ENCODE data around the gene RAP1GAP2.
A peak's percentile ranks its signal among the peaks of the same experiment; 100 is the strongest.
"Not testable (repeated sequence)": the region's sequence is repeated elsewhere in the genome, so short reads cannot be mapped to it uniquely, and the experiment has no call there.

The RAP1GAP2 gene

DNA sequence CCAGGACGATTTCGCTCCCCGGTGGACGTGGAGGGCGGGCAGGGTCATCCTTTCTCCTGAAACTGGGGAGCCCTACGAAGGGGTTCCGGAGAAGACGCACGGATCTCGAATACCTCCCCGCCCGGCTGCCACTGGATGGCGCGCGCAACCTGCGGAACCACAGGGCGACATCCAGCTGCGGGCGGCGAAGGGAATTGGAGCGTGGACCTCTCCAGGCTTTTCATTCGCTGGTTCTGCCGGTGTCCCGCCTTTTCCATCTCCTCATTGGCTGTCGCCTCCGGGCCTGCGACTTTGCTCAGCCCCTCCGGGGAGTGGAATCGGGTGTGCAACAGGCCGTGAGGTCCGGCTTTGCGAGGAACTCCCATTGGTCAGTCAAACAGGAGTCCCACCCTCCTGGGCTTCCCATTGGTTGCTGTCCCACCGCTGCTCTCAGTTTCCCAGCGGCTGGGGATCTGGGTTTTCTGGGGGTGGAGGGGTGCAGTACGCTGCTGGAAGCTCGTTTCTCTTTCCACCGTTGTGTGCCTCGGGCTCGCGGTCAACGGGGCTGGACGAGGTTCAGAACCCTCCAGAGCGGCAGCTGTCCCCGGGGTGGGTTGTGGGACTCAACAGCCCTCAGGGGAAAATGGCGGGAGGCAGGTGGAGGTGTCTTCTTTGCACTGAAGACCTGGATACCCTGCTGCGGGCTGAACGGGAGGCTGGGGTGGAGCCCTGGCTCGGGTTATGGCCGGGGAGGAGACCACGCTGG, 252.7 kb downstream of the RAP1GAP2 start:
- H3K4me1 ChIP-seq (ENCODE audit: control insufficient read depth, low read length) = peaks cover 8% of the 10 kb centered on the region
- H3K36me3 ChIP-seq (ENCODE audit: control insufficient read depth, low read length) = no peaks in the 10 kb centered on the region
- H3K9me2 ChIP-seq (replicated peaks; ENCODE audit: control insufficient read depth, low read length) = no peaks in the 10 kb centered on the region
- H3K27me3 ChIP-seq (ENCODE audit: control insufficient read depth, low read length) = no peaks in the 10 kb centered on the region
- H3K79me2 ChIP-seq (ENCODE audit: control insufficient read depth, low read length) = no peaks in the 10 kb centered on the region
- no peaks in the 10 kb centered on the region for H4K20me1 ChIP-seq (ENCODE audit: control insufficient read depth, insufficient read depth, low read depth, low read length)
- TF ChIP-seq EZH2phosphoT487 (IDR thresholded peaks at IDR 0.05; ENCODE audit: borderline replicate concordance, low read length) = no peak
- TF ChIP-seq, protein P1, sequence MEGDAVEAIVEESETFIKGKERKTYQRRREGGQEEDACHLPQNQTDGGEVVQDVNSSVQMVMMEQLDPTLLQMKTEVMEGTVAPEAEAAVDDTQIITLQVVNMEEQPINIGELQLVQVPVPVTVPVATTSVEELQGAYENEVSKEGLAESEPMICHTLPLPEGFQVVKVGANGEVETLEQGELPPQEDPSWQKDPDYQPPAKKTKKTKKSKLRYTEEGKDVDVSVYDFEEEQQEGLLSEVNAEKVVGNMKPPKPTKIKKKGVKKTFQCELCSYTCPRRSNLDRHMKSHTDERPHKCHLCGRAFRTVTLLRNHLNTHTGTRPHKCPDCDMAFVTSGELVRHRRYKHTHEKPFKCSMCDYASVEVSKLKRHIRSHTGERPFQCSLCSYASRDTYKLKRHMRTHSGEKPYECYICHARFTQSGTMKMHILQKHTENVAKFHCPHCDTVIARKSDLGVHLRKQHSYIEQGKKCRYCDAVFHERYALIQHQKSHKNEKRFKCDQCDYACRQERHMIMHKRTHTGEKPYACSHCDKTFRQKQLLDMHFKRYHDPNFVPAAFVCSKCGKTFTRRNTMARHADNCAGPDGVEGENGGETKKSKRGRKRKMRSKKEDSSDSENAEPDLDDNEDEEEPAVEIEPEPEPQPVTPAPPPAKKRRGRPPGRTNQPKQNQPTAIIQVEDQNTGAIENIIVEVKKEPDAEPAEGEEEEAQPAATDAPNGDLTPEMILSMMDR (IDR thresholded peaks at IDR 0.05; ENCODE audit: low read depth, low read length, poor library complexity, severe bottlenecking) = peak; percentile 64
- peaks cover 10% of the 10 kb centered on the region for H3K9me3 ChIP-seq (ENCODE audit: control insufficient read depth, insufficient read depth, low read length)
- H3K4me3 ChIP-seq (ENCODE audit: low read length) = peak overlapping the region; percentile 68
- peak overlapping the region; percentile 70 for H3K4me2 ChIP-seq (ENCODE audit: low read length)
- H3F3A ChIP-seq (ENCODE audit: control insufficient read depth, insufficient read depth) = no peaks in the 10 kb centered on the region
- H3K27ac ChIP-seq (ENCODE audit: low read depth, low read length) = no peak overlapping the region

DNA sequence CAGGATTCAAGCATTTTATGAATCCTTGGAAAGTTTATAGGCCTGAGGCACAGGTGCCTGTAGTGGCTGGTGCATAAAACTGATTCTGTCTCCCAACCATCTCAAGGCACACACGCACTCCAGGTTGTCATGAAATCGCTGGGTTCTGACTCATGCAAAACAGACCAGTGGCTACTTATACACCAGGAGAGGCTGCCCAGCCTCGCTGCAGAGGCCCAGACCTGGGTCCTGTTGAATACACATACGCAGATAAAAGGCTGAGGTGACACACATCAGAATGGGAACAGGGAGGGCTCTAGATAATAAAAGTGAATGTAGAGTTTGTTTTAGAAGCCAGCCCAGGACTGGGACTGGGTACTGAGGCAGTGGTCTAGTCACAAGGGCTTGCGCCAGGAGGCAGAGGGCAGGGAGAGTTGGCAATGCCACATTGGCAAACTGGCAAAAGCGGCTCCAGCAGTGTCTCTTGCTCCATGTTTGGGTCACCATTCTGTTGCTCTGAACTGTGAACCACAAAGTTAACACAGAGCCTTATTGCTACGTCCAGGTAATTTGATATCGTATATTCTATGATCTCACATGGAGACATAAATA, 253.6 kb downstream of the RAP1GAP2 start:
- Histone ChIP-seq H3K4me3 (ENCODE audit: low read length) (no peak overlapping the region), H3K4me2 (ENCODE audit: low read length) (no peak overlapping the region), H3K27me3 (ENCODE audit: control insufficient read depth, low read length) (no peaks in the 10 kb centered on the region), H4K20me1 (ENCODE audit: control insufficient read depth, insufficient read depth, low read depth, low read length) (no peaks in the 10 kb centered on the region), H3K79me2 (ENCODE audit: control insufficient read depth, low read length) (no peaks in the 10 kb centered on the region), H3K9me3 (ENCODE audit: control insufficient read depth, insufficient read depth, low read length) (peaks cover under 1% of the 10 kb centered on the region; the same call in 1 of the 2 replicates), H3K4me1 (ENCODE audit: control insufficient read depth, low read length) (peaks cover 8% of the 10 kb centered on the region), H3F3A (ENCODE audit: control insufficient read depth, insufficient read depth) (no peaks in the 10 kb centered on the region), H3K9me2 (replicated peaks; ENCODE audit: control insufficient read depth, low read length) (no peaks in the 10 kb centered on the region), H3K36me3 (ENCODE audit: control insufficient read depth, low read length) (no peaks in the 10 kb centered on the region), H3K27ac (ENCODE audit: low read depth, low read length) (no peak overlapping the region)
- TF ChIP-seq EZH2phosphoT487 (IDR thresholded peaks at IDR 0.05; ENCODE audit: borderline replicate concordance, low read length) = no peak
- TF ChIP-seq, protein P1 (IDR thresholded peaks at IDR 0.05; ENCODE audit: low read depth, low read length, poor library complexity, severe bottlenecking) = no peak

DNA sequence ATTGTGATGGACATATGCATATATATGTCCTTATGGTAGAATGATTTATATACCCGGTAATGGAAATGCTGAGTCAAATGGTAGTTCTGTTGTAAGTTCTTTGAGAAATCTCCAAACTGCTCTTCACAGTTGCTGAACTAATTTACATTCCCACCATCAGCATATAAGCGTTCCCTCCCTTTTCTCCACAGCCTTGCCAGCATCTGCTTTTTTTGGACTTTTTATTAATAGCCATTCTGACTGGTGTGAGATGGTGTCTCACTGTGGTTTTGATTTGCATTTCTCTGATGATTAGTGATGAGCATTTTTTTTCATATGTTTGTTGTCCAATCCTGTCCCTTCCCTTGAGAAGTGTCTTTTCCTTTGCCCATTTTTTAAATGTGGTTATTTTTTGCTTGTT, 258.6 kb downstream of the RAP1GAP2 start:
- H3K4me3 ChIP-seq (ENCODE audit: low read length); H3K9me2 ChIP-seq (replicated peaks; ENCODE audit: control insufficient read depth, low read length); H3K36me3 ChIP-seq (ENCODE audit: control insufficient read depth, low read length); H4K20me1 ChIP-seq (ENCODE audit: control insufficient read depth, insufficient read depth, low read depth, low read length); H3F3A ChIP-seq (ENCODE audit: control insufficient read depth, insufficient read depth); H3K27ac ChIP-seq (ENCODE audit: low read depth, low read length); H3K4me2 ChIP-seq (ENCODE audit: low read length); H3K79me2 ChIP-seq (ENCODE audit: control insufficient read depth, low read length); H3K27me3 ChIP-seq (ENCODE audit: control insufficient read depth, low read length); H3K9me3 ChIP-seq (ENCODE audit: control insufficient read depth, insufficient read depth, low read length); H3K4me1 ChIP-seq (ENCODE audit: control insufficient read depth, low read length): not testable (repeated sequence)

DNA sequence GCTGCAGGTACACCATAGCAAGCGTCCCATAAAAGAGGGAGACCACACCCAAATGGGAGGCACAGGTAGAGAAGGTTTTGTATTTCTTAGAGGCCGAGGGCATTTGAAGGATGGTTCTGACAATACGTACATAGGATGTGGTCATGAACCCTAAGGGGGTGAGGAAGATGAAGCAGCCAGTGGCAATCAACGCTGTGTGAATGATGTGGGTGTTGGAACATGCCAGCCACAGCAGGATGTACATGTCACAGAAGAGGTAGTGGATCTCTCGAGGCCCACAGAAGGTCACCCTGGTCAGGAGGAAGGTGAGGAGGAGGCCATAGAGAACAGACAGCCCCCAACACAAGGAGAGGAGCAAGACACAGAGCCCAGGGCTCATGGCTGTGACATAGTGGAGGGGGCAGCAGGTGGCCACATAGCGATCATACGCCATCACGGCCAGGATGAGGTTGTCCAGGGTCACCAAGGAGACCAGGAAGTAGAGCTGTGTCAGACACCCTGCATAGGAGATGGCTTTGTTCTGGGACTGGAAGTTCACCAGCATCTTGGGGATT, 266.7 kb downstream of the RAP1GAP2 start:
- H3K4me1 ChIP-seq (ENCODE audit: control insufficient read depth, low read length); H3K36me3 ChIP-seq (ENCODE audit: control insufficient read depth, low read length); H3K27me3 ChIP-seq (ENCODE audit: control insufficient read depth, low read length); H4K20me1 ChIP-seq (ENCODE audit: control insufficient read depth, insufficient read depth, low read depth, low read length); H3F3A ChIP-seq (ENCODE audit: control insufficient read depth, insufficient read depth); H3K4me2 ChIP-seq (ENCODE audit: low read length); H3K79me2 ChIP-seq (ENCODE audit: control insufficient read depth, low read length); H3K9me3 ChIP-seq (ENCODE audit: control insufficient read depth, insufficient read depth, low read length); H3K4me3 ChIP-seq (ENCODE audit: low read length); H3K27ac ChIP-seq (ENCODE audit: low read depth, low read length); H3K9me2 ChIP-seq (replicated peaks; ENCODE audit: control insufficient read depth, low read length): not testable (repeated sequence)

DNA sequence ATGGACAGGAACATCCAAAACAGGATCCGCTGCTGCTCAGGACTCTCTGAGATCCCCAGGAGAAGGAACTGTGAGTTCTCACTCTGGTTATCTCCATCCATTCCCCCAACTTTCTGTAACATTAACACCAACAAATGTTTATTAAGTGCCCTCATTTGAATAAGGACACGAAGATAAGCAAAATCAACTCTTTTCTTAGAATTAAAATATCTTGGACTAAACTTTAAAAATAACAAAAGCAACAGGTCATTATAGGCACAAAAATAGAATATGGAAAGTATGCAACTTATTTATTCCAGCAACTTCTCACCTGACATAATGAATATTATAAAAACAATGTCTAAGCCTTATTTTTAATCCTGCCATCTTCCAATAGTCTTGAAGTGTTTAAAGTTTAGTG, 267.3 kb downstream of the RAP1GAP2 start, which contains the start of gene OR1D5:
TSS of gene OR1D5 (minus strand) at position 101 of the 400 bp plus-strand sequence. CDS start at position 101, 0 bp downstream.
- H4K20me1 ChIP-seq (ENCODE audit: control insufficient read depth, insufficient read depth, low read depth, low read length); H3K36me3 ChIP-seq (ENCODE audit: control insufficient read depth, low read length); H3K4me3 ChIP-seq (ENCODE audit: low read length); H3K9me2 ChIP-seq (replicated peaks; ENCODE audit: control insufficient read depth, low read length); H3K27ac ChIP-seq (ENCODE audit: low read depth, low read length); H3K4me2 ChIP-seq (ENCODE audit: low read length); H3K79me2 ChIP-seq (ENCODE audit: control insufficient read depth, low read length); H3F3A ChIP-seq (ENCODE audit: control insufficient read depth, insufficient read depth); H3K4me1 ChIP-seq (ENCODE audit: control insufficient read depth, low read length); H3K9me3 ChIP-seq (ENCODE audit: control insufficient read depth, insufficient read depth, low read length); H3K27me3 ChIP-seq (ENCODE audit: control insufficient read depth, low read length): not testable (repeated sequence)

DNA sequence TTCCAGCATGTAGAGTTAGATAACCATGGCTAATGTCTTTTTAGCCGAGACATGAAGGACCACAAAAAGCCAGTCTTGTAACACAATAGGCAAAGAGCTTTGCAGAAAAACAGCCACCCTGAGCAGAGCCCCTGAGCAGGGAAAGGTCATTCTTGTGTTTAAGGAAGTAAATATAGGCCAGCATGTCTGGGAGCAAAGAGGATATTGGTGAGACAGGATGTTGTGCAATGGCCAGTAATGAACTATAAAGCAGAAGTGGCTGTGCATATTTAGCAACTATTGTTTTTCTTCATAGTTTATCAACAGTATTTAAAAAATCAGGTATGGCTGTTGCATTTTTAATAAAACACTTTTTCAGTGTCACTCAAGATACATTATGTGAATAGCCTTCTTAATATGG, 269.0 kb downstream of the RAP1GAP2 start:
- not testable (repeated sequence) for H3K79me2 ChIP-seq (ENCODE audit: control insufficient read depth, low read length); H3K9me2 ChIP-seq (replicated peaks; ENCODE audit: control insufficient read depth, low read length); H3K36me3 ChIP-seq (ENCODE audit: control insufficient read depth, low read length); H4K20me1 ChIP-seq (ENCODE audit: control insufficient read depth, insufficient read depth, low read depth, low read length); H3K4me3 ChIP-seq (ENCODE audit: low read length); H3K9me3 ChIP-seq (ENCODE audit: control insufficient read depth, insufficient read depth, low read length); H3K4me1 ChIP-seq (ENCODE audit: control insufficient read depth, low read length); H3K27me3 ChIP-seq (ENCODE audit: control insufficient read depth, low read length); H3F3A ChIP-seq (ENCODE audit: control insufficient read depth, insufficient read depth)
- Histone ChIP-seq H3K4me2 (ENCODE audit: low read length) (peak overlapping the region; percentile 27; the same call in 1 of the 2 replicates), H3K27ac (ENCODE audit: low read depth, low read length) (0 out of 2 replicates have a peak overlapping the region, but pooled peaks have one; percentile 12)

Data from DOHH2 (cell line).